Tibial nerve (tissue), 4 donors: ENCODE measurements around the gene GPC6. TPM values are rescaled to one million over a fixed set of nuclear protein-coding genes. Genes with fewer than 3 reads are reported as not detected.
"Not testable (repeated sequence)": the region's sequence is repeated elsewhere in the genome, so short reads cannot be mapped to it uniquely, and the experiment has no call there.

Source experiments
- DNase-seq, 2 donors: peaks; one replicate each; pipeline ENCODE4 v3.0.0-alpha.2; 2019; ENCODE audit warnings: low spot score in 2 of 2
- H3K27ac ChIP-seq, 4 donors: fragments of 200-600 bp; sonication (generic) in 3 of 4; one replicate each; pipeline ENCODE4 v1.5.1; 2017 to 2019; ENCODE audit warnings: mild to moderate bottlenecking in 1 of 4
- H3K27me3 ChIP-seq, 2 donors: fragments of 200-600 bp; sonication (generic) in 1 of 2; one replicate each; pipeline versions ENCODE4 v1.5.1 to v1.6.0; 2017 to 2019
- H3K36me3 ChIP-seq, 3 donors: fragments of 200-600 bp; sonication (generic); one replicate each; pipeline ENCODE4 v1.5.1; 2018 to 2019
- H3K4me1 ChIP-seq, 4 donors: fragments of 200-600 bp; sonication (generic) in 3 of 4; one replicate each; pipeline ENCODE4 v1.5.1; 2017 to 2019
- H3K4me3 ChIP-seq, 4 donors: fragments of 200-600 bp; sonication (generic) in 3 of 4; one replicate each; pipeline ENCODE4 v1.5.1; 2017 to 2019; ENCODE audit warnings: mild to moderate bottlenecking in 1 of 4, moderate library complexity in 1 of 4
- H3K9me3 ChIP-seq, 4 donors: fragments of 200-600 bp; sonication (generic) in 3 of 4; one replicate each; pipeline ENCODE4 v1.5.1; 2017 to 2019
- EP300 ChIP-seq, 2 donors: sonication (generic); formaldehyde crosslinking; IDR thresholded peaks; one replicate each; pipeline ENCODE4 v1.6.1; 2017; ENCODE audit warnings: antibody characterized with exemption in 2 of 2, mild to moderate bottlenecking in 1 of 2
- POLR2A ChIP-seq, 2 donors: fragments of 450-650 bp; IDR thresholded peaks; one replicate each; pipeline ENCODE4 v1.6.1; 2017; ENCODE audit warnings: antibody characterized with exemption in 2 of 2, mild to moderate bottlenecking in 2 of 2, moderate library complexity in 2 of 2
- WGBS, 2 donors: methylation state at CpG; one replicate each; pipeline ENCODE4 v1.1.5; 2018; 5-methylcytosine and 5-hydroxymethylcytosine counted together
- total RNA-seq, 4 donors: library from RNA; depleted of rRNA; stranded (reverse); fragments of >200 nt; gene quantifications; one replicate each; pipeline ENCODE4 v1.1.0, GENCODE V29; 2016
- TF ChIP-seq, protein P1 (sequence below), 5 experiments: fragments of 200-600 bp in 3 of 5; fragments of 450-650 bp in 2 of 5; sonication (generic) in 3 of 5; IDR thresholded peaks; one replicate each; pipeline ENCODE4 v1.5.1; 2016 to 2019; ENCODE audit warnings: antibody characterized with exemption in 5 of 5, mild to moderate bottlenecking in 3 of 5, moderate library complexity in 2 of 5

The GPC6 gene
- total RNA-seq, 4 donors from 2014 or later, result 21.9 to 39.5 (median 29.8) TPM

DNA sequence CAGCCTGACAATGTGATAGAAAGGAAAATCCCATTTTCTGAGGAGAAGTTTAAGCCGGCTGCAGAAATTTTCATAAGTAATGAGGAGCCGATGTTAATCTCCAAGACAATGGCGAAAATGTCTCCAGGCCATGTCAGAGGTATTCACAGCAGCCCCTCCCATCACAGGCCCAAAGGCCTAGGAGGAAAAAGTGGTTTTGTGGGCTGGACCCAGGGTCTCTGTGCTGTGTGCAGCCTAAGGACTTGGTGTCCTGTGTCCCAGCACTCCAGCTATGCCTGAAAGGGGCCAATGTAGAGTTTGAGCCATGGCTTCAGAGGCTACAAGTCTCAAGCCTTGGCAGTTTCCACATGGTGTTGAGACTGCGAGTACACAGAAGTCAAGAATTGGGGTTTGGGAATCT is 32.9 kb upstream of the GPC6 start:
- Histone ChIP-seq H3K9me3 (no peaks in the 10 kb centered on the region), H3K4me3 (no peak overlapping the region), H3K4me1 (no peaks in the 10 kb centered on the region), H3K36me3 (no peaks in the 10 kb centered on the region), H3K27me3 (no peaks in the 10 kb centered on the region), H3K27ac (no peak overlapping the region)
- 91 to 97% methylated on average over 4 of the region's 4 CpGs for WGBS, 2 donors
- TF ChIP-seq, protein P1, sequence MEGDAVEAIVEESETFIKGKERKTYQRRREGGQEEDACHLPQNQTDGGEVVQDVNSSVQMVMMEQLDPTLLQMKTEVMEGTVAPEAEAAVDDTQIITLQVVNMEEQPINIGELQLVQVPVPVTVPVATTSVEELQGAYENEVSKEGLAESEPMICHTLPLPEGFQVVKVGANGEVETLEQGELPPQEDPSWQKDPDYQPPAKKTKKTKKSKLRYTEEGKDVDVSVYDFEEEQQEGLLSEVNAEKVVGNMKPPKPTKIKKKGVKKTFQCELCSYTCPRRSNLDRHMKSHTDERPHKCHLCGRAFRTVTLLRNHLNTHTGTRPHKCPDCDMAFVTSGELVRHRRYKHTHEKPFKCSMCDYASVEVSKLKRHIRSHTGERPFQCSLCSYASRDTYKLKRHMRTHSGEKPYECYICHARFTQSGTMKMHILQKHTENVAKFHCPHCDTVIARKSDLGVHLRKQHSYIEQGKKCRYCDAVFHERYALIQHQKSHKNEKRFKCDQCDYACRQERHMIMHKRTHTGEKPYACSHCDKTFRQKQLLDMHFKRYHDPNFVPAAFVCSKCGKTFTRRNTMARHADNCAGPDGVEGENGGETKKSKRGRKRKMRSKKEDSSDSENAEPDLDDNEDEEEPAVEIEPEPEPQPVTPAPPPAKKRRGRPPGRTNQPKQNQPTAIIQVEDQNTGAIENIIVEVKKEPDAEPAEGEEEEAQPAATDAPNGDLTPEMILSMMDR (IDR thresholded peaks at IDR 0.05), result no peak
- no peak for TF ChIP-seq POLR2A (IDR thresholded peaks at IDR 0.05)
- TF ChIP-seq EP300 (IDR thresholded peaks at IDR 0.05), result no peak
- DNase-seq, result no peak

GRCh38 chr13:93199856-93200255 is 26.8 kb upstream of the GPC6 start:
- Histone ChIP-seq H3K4me1 (no peaks in the 10 kb centered on the region), H3K9me3 (no peaks in the 10 kb centered on the region), H3K4me3 (no peak overlapping the region), H3K36me3 (no peaks in the 10 kb centered on the region), H3K27me3 (no peaks in the 10 kb centered on the region), H3K27ac (no peak overlapping the region)
- no peak for DNase-seq
- no peak for TF ChIP-seq EP300 (IDR thresholded peaks at IDR 0.05)
- TF ChIP-seq, protein P1 (IDR thresholded peaks at IDR 0.05), result no peak
- TF ChIP-seq POLR2A (IDR thresholded peaks at IDR 0.05), result no peak
- 78 to 85% methylated on average over 1 of the region's 1 CpG for WGBS, 2 donors

DNA sequence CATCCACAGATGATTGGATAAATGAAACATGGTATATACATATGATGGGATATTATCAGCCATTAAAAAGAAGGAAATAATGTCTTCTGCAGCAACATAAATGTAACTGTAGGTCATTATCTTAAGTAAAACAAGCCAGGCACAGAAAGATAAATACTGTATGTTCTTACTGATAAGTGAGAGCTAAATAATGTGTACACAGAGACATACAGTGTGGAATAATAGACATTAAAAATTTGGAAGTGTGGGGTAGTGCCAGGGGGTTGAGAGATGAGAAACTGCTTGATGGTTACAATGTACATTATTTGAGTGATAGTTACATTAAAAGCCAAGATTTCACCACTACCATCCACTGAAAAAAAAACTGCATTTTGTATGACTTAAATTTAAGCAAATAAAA is 26.0 kb upstream of the GPC6 start:
- no peaks in the 10 kb centered on the region for H3K27me3 ChIP-seq
- TF ChIP-seq, protein P1 (IDR thresholded peaks at IDR 0.05), result no peak
- TF ChIP-seq EP300 (IDR thresholded peaks at IDR 0.05) (no peak), POLR2A (IDR thresholded peaks at IDR 0.05) (no peak)
- DNase-seq, result no peak
- no peaks in the 10 kb centered on the region for H3K36me3 ChIP-seq
- H3K4me1 ChIP-seq, result no peaks in the 10 kb centered on the region
- no peak overlapping the region for H3K4me3 ChIP-seq
- H3K27ac ChIP-seq, result no peak overlapping the region
- no peaks in the 10 kb centered on the region for H3K9me3 ChIP-seq

DNA sequence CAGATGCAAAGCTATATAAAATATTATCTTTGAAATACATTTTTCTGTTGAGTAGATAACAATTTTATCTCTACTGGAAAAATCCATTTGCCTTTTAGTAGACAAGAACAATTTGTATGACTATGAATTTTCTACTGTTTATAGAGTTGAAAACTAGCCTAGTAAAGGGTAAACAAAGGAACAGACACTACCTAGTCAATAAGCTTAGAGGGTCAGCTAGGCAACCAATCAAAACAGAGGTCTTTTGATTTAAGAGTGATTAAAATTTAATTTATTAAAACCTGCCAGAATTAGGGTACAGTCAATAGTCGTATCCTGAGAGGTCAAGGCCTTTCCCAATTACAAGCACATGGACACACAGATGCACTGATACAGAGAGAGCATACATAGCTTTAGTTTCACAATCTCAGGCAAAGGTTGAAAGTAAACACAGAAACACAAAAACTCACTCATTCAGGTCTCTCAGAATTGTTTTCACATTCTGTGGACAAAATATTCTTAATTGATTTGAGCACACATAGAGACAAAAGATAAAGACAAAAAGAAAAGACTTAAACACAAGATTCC is 24.5 kb upstream of the GPC6 start:
- Histone ChIP-seq H3K27me3 (no peaks in the 10 kb centered on the region), H3K36me3 (no peaks in the 10 kb centered on the region), H3K4me3 (no peak overlapping the region), H3K4me1 (no peaks in the 10 kb centered on the region), H3K27ac (no peak overlapping the region), H3K9me3 (no peaks in the 10 kb centered on the region)
- no peak for DNase-seq
- TF ChIP-seq, protein P1 (IDR thresholded peaks at IDR 0.05), result no peak
- TF ChIP-seq POLR2A (IDR thresholded peaks at IDR 0.05) (no peak), EP300 (IDR thresholded peaks at IDR 0.05) (no peak)
- WGBS, 2 donors, result 43 to 74% methylated on average over 1 of the region's 1 CpG

GRCh38 chr13:93206778-93207392 is 19.7 kb upstream of the GPC6 start:
- not testable (repeated sequence) for H3K4me3 ChIP-seq, H3K9me3 ChIP-seq, DNase-seq, H3K36me3 ChIP-seq, H3K27me3 ChIP-seq, H3K27ac ChIP-seq, H3K4me1 ChIP-seq
- 80 to 85% methylated on average over 24 of the region's 24 CpGs for WGBS, 2 donors
